Mucosa of descending colon (tissue), 3 donors: ENCODE measurements around the gene CDRT15. TPM values are rescaled to one million over a fixed set of nuclear protein-coding genes. Genes with fewer than 3 reads are reported as not detected.

Source experiments
- total RNA-seq, 3 donors: library from RNA; stranded (reverse); fragmentation: NEBNext Ultra II Directional in 2 of 3; extraction: Animal tissue kit (Norgen Biotek cat#: 25700) in 2 of 3; gene quantifications; one replicate each; pipeline versions ENCODE4 v1.2.1 to v1.2.4, GENCODE V29; 2021 to 2023
- donor health status: DM: no; HTN: no; CAD: no; lungs with moderate emphysema.
- donor health status: DM: no; HTN: no; CAD: no.
- donor health status: DM: no; HTN: yes; CAD: no.

CDRT15 gene
- total RNA-seq, 3 donors from 2014 or later = not detected

Other genes starting within 250 kb of the CDRT15 start
- 10 to 100 TPM; 24.9 to 36.3 (median 35.5) TPM for gene COX10, start 167.4 kb downstream of the CDRT15 start, total RNA-seq
- 1 to 10 TPM; 1.4 to 1.6 (median 1.5) TPM for gene HS3ST3B1, start 64.2 kb upstream of the CDRT15 start, total RNA-seq